Activated T-helper 17 cell treated with anti-CD3 and anti-CD28 coated beads, Interleukin-2, amount 50 U/mL, for 72 hours (primary cell): Measurements from ENCODE around the gene HIBADH. TPM values are rescaled to one million over a fixed set of nuclear protein-coding genes. Genes with fewer than 3 reads are reported as not detected.

Experiments used
- ATAC-seq: fragments of 150-1000 bp; cut with Tn5 transposase; replicated peaks from 2 replicates; pipeline ENCODE4 v1.10.0; 2021; ENCODE audit warnings: mild to moderate bottlenecking, moderate library complexity
- H3K27ac Mint-ChIP-seq: one replicate; pipeline ENCODE4 v1.8.0; 2022; ENCODE audit warnings: mixed read lengths
- H3K27me3 Mint-ChIP-seq: one replicate; pipeline ENCODE4 v1.8.0; 2022; ENCODE audit warnings: mixed read lengths
- H3K36me3 Mint-ChIP-seq: one replicate; pipeline ENCODE4 v1.8.0; 2022; ENCODE audit warnings: low read depth, mild to moderate bottlenecking, mixed read lengths
- H3K4me1 Mint-ChIP-seq: one replicate; pipeline ENCODE4 v1.8.0; 2022; ENCODE audit warnings: mixed read lengths
- H3K4me3 Mint-ChIP-seq: one replicate; pipeline ENCODE4 v1.8.0; 2022; ENCODE audit warnings: mild to moderate bottlenecking, mixed read lengths
- H3K9me3 Mint-ChIP-seq: one replicate; pipeline ENCODE4 v1.8.0; 2022; ENCODE audit warnings: mixed read lengths
- total RNA-seq, 2 donors: library from RNA; stranded (reverse); gene quantifications; one replicate each; pipeline ENCODE4 v1.2.3, GENCODE V29; 2022

Gene HIBADH
- total RNA-seq, 2 donors from 2014 or later, result 12.0 to 12.1 TPM

GRCh38 chr7:27476493-27476892 lies 186.2 kb downstream of the HIBADH start:
- ATAC-seq, result no peak
- no peak overlapping the region for H3K4me3 Mint-ChIP-seq
- no peaks in the 10 kb centered on the region for H3K36me3 Mint-ChIP-seq
- H3K27me3 Mint-ChIP-seq, result no peaks in the 10 kb centered on the region
- H3K9me3 Mint-ChIP-seq, result no peaks in the 10 kb centered on the region
- no peaks in the 10 kb centered on the region for H3K4me1 Mint-ChIP-seq
- no peak overlapping the region for H3K27ac Mint-ChIP-seq

Other genes starting within 250 kb of the HIBADH start
- gene TAX1BP1, start 77.3 kb upstream of the HIBADH start, total RNA-seq, result 100 to 1,000 TPM; 100 to 151 TPM